SK-N-SH (cell line): ENCODE data around the gene GRB10. TPM values are rescaled to one million over a fixed set of nuclear protein-coding genes. Genes with fewer than 3 reads are reported as not detected.

Experiments used
- CTCF ChIA-PET: fragments of 300-600, 350-600 bp; formaldehyde crosslinking; extraction: SDS; loops from one replicate; lab custom pipeline; 2021; lab: Yijun Ruan, JAX
- POLR2A ChIA-PET: fragments of 350-600 bp; sonication (Branson Sonifier 250); formaldehyde crosslinking; extraction: SDS; loops from one replicate; lab custom pipeline; 2020; ENCODE audit warnings: antibody characterized with exemption, inconsistent platforms; lab: Yijun Ruan, JAX
- DNase-seq: peaks from one replicate; pipeline ENCODE4 v3.0.0; 2012
- H2AFZ ChIP-seq: fragments of 200-600 bp; sonication (generic); 2 replicates; pipeline ENCODE4 v1.8.1; 2016; ENCODE audit warnings: antibody characterized with exemption, mild to moderate bottlenecking, low read depth
- H3F3A ChIP-seq: fragments of 200-600 bp; sonication (generic); replicated peaks from 2 replicates; pipeline ENCODE3; 2016; ENCODE audit warnings: antibody characterized with exemption, mild to moderate bottlenecking; ENCODE audit not compliant: insufficient read depth
- H3K27ac ChIP-seq, 2 experiments: fragments of 200-500 bp in 1 of 2; fragments of 200-600 bp in 1 of 2; sonication (Bioruptor generic) in 1 of 2; sonication (generic), shearing (Covaris generic) in 1 of 2; 2 replicates each; pipeline versions ENCODE4 v1.5.1 to v1.6.1; 2014 to 2016; ENCODE audit warnings: low read depth in 2 of 2, inconsistent platforms in 1 of 2, low read length in 1 of 2, mild to moderate bottlenecking in 1 of 2, mixed read lengths in 1 of 2
- H3K27me3 ChIP-seq: fragments of 200-600 bp; sonication (generic), shearing (Covaris generic); 2 replicates; pipeline ENCODE4 v1.6.1; 2016; ENCODE audit warnings: mixed run types; ENCODE audit not compliant: insufficient read depth
- H3K36me3 ChIP-seq, 2 experiments: fragments of 200-500 bp in 1 of 2; fragments of 200-600 bp in 1 of 2; sonication (Bioruptor generic) in 1 of 2; sonication (generic) in 1 of 2; replicated peaks in 1 of 2; 2 replicates each; pipeline versions ENCODE3 to v1.5.1; 2014 to 2016; ENCODE audit warnings: low read length in 1 of 2, mild to moderate bottlenecking in 1 of 2; ENCODE audit not compliant: insufficient read depth in 2 of 2, control insufficient read depth in 1 of 2
- H3K4me1 ChIP-seq, 2 experiments: fragments of 200-500 bp in 1 of 2; fragments of 200-600 bp in 1 of 2; sonication (Bioruptor generic) in 1 of 2; sonication (generic), shearing (Covaris generic) in 1 of 2; 2 replicates each; pipeline versions ENCODE4 v1.5.1 to v1.6.1; 2014 to 2016; ENCODE audit warnings: low read depth in 1 of 2, low read length in 1 of 2, mixed run types in 1 of 2; ENCODE audit not compliant: insufficient read depth in 2 of 2, control insufficient read depth in 1 of 2
- H3K4me2 ChIP-seq: fragments of 200-600 bp; sonication (generic), shearing (Covaris generic); 2 replicates; pipeline ENCODE4 v1.6.1; 2017; ENCODE audit warnings: mixed run types
- H3K4me3 ChIP-seq, 2 experiments: fragments of 200-500 bp in 1 of 2; fragments of 200-600 bp in 1 of 2; sonication (Bioruptor generic) in 1 of 2; sonication (generic), shearing (Covaris generic) in 1 of 2; 2 replicates each; pipeline versions ENCODE4 v1.5.1 to v1.8.1; 2014 to 2016; ENCODE audit warnings: low read depth in 2 of 2, inconsistent platforms in 1 of 2, low read length in 1 of 2, mild to moderate bottlenecking in 1 of 2, mixed read lengths in 1 of 2, moderate library complexity in 1 of 2
- H3K79me2 ChIP-seq: fragments of 200-600 bp; sonication (generic); 2 replicates; pipeline ENCODE4 v1.8.1; 2017; ENCODE audit warnings: mild to moderate bottlenecking; ENCODE audit not compliant: insufficient read depth
- H3K9ac ChIP-seq: fragments of 200-600 bp; sonication (generic); 2 replicates; pipeline ENCODE4 v1.6.1; 2017; ENCODE audit warnings: mixed run types
- H3K9me2 ChIP-seq: fragments of 200-600 bp; sonication (generic); 2 replicates; pipeline ENCODE4 v1.6.1; 2017; ENCODE audit warnings: mixed run types
- H3K9me3 ChIP-seq: fragments of 200-600 bp; sonication (generic); 2 replicates; pipeline ENCODE4 v1.6.1; 2017; ENCODE audit warnings: mixed run types, mild to moderate bottlenecking, moderate library complexity
- H4K20me1 ChIP-seq: fragments of 200-600 bp; sonication (generic); 2 replicates; pipeline ENCODE4 v1.6.1; 2017; ENCODE audit warnings: mild to moderate bottlenecking, mixed run types; ENCODE audit not compliant: insufficient read depth
- FOSL2 ChIP-seq: IDR thresholded peaks from 2 replicates; pipeline ENCODE4 v1.4.0; 2012; ENCODE audit warnings: low read depth, mild to moderate bottlenecking, moderate library complexity, borderline replicate concordance
- GABPA ChIP-seq: IDR thresholded peaks from 2 replicates; pipeline ENCODE4 v1.4.0; 2012; ENCODE audit warnings: low read depth, mild to moderate bottlenecking
- MXI1 ChIP-seq: IDR thresholded peaks from 2 replicates; pipeline ENCODE4 v1.6.1; 2012; ENCODE audit warnings: mild to moderate bottlenecking, low read depth, low read length, improper control_type of control experiment
- POLR2AphosphoS5 ChIP-seq: IDR thresholded peaks from 2 replicates; pipeline ENCODE4 v1.6.1; 2012; ENCODE audit warnings: low read depth, low read length
- RCOR1 ChIP-seq: fragments of 150-350 bp; IDR thresholded peaks from 2 replicates; pipeline ENCODE4 v1.6.1; 2017; ENCODE audit warnings: antibody characterized with exemption, low read length
- TCF12 ChIP-seq: IDR thresholded peaks from 2 replicates; pipeline ENCODE4 v1.4.0; 2012
- WGBS: methylation state at CpG from one replicate; pipeline ENCODE4 v1.1.6; 2017; ENCODE audit warnings: low lambda C conversion rate; 5-methylcytosine and 5-hydroxymethylcytosine counted together
- polyA plus RNA-seq, 3 experiments: library from polyadenylated mRNA; depleted of rRNA; stranded (reverse); fragments of >200 nt; gene quantifications; 2 replicates each; pipeline ENCODE4 v1.2.3, GENCODE V29; 2012
- TF ChIP-seq, protein P1 (sequence below): IDR thresholded peaks from 2 replicates; pipeline ENCODE4 v1.6.1; 2012; ENCODE audit warnings: mild to moderate bottlenecking, low read depth, low read length, moderate library complexity
- TF ChIP-seq, protein P2 (sequence below): IDR thresholded peaks from 2 replicates; pipeline ENCODE4; 2012
- TF ChIP-seq, protein P3 (sequence below): IDR thresholded peaks from 2 replicates; pipeline ENCODE4 v1.4.0; 2012; ENCODE audit warnings: low read depth, borderline replicate concordance

The GRB10 gene
- polyA plus RNA-seq, 1 of the 3 experiments (the other 2 are of a cell fraction), result 5.1 TPM

GRCh38 chr7:50793947-50794570 lies 11.4 kb upstream of the GRB10 start (continued):
- TF ChIP-seq, protein P1, sequence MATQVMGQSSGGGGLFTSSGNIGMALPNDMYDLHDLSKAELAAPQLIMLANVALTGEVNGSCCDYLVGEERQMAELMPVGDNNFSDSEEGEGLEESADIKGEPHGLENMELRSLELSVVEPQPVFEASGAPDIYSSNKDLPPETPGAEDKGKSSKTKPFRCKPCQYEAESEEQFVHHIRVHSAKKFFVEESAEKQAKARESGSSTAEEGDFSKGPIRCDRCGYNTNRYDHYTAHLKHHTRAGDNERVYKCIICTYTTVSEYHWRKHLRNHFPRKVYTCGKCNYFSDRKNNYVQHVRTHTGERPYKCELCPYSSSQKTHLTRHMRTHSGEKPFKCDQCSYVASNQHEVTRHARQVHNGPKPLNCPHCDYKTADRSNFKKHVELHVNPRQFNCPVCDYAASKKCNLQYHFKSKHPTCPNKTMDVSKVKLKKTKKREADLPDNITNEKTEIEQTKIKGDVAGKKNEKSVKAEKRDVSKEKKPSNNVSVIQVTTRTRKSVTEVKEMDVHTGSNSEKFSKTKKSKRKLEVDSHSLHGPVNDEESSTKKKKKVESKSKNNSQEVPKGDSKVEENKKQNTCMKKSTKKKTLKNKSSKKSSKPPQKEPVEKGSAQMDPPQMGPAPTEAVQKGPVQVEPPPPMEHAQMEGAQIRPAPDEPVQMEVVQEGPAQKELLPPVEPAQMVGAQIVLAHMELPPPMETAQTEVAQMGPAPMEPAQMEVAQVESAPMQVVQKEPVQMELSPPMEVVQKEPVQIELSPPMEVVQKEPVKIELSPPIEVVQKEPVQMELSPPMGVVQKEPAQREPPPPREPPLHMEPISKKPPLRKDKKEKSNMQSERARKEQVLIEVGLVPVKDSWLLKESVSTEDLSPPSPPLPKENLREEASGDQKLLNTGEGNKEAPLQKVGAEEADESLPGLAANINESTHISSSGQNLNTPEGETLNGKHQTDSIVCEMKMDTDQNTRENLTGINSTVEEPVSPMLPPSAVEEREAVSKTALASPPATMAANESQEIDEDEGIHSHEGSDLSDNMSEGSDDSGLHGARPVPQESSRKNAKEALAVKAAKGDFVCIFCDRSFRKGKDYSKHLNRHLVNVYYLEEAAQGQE, result no peak
- TF ChIP-seq GABPA (no peak), POLR2AphosphoS5 (no peak), MXI1 (no peak)

DNA sequence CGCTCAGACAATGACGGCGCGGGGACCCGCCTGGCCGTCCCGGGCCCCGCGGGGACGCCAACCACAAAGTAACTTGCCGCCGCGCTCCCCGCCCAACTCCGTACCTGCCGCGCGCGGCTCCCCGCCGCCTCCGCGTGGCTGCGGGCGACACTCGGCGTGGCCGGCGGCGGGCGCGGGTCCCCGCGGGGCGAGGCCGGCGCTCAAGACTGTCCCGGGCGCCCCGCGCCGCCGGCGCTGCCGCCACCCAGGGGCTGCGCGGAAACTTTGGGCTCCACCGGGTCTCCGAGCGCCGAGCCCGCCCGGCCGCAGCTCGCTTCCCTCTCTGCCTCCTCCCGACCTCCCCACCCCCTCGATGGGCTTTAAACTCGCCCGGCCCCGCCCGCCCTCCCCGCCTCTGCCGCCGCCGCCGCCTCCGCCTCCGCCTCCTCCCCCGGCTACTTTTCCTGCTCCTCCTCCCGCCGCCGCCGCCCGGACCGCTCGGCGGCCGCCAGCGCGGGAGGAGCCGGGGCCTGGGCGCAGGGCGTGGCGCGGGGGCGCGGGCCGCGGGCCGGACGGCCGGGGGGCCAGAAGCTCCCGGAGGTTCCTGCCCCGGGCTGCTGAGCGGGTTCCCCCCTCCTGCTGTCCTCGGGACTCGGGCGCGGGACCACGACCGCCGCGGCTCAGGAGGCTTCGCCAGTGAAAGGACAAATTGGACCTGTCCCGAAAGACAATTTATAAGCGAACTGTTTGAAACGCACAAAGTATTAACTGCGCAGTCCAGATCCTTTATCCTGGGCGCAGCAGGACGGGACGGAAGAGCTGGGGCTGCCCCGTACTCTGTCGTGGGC lies 10.6 kb upstream of the GRB10 start:
- Histone ChIP-seq H3F3A (peaks cover 13% of the 10 kb centered on the region), H3K9ac (peak overlapping the region; percentile 50; the same call in 1 of the 2 replicates), H2AFZ (peak overlapping the region; percentile 92), H3K36me3 (peaks cover 0 to 10% of the 10 kb centered on the region in 2 experiments), H3K4me3 (peak overlapping the region; percentile 53 to 60), H3K4me2 (peak overlapping the region; percentile 71; the same call in 1 of the 2 replicates), H3K9me2 (no peaks in the 10 kb centered on the region)
- CTCF ChIA-PET, result no interaction called here
- 3% methylated on average over 52 of the region's 113 CpGs for WGBS
- TF ChIP-seq, protein P2, sequence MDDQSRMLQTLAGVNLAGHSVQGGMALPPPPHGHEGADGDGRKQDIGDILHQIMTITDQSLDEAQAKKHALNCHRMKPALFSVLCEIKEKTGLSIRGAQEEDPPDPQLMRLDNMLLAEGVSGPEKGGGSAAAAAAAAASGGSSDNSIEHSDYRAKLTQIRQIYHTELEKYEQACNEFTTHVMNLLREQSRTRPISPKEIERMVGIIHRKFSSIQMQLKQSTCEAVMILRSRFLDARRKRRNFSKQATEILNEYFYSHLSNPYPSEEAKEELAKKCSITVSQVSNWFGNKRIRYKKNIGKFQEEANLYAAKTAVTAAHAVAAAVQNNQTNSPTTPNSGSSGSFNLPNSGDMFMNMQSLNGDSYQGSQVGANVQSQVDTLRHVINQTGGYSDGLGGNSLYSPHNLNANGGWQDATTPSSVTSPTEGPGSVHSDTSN, result no peak
- no peak for TF ChIP-seq RCOR1
- no peak for TF ChIP-seq FOSL2
- TF ChIP-seq, protein P3, sequence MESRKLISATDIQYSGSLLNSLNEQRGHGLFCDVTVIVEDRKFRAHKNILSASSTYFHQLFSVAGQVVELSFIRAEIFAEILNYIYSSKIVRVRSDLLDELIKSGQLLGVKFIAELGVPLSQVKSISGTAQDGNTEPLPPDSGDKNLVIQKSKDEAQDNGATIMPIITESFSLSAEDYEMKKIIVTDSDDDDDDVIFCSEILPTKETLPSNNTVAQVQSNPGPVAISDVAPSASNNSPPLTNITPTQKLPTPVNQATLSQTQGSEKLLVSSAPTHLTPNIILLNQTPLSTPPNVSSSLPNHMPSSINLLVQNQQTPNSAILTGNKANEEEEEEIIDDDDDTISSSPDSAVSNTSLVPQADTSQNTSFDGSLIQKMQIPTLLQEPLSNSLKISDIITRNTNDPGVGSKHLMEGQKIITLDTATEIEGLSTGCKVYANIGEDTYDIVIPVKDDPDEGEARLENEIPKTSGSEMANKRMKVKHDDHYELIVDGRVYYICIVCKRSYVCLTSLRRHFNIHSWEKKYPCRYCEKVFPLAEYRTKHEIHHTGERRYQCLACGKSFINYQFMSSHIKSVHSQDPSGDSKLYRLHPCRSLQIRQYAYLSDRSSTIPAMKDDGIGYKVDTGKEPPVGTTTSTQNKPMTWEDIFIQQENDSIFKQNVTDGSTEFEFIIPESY, result no peak
- no peak for TF ChIP-seq POLR2AphosphoS5
- no peak for TF ChIP-seq TCF12
- TF ChIP-seq, all 33 proteins: peak for 0
- peak; percentile 67 for DNase-seq
- Histone ChIP-seq H4K20me1 (peaks cover 36% of the 10 kb centered on the region), H3K79me2 (peaks cover 42% of the 10 kb centered on the region), H3K4me1 (peaks cover 0 to 7% of the 10 kb centered on the region in 2 experiments; a peak in 1 of 4 replicates), H3K27me3 (no peaks in the 10 kb centered on the region), H3K27ac (peak overlapping the region in 1 of 2 experiments; percentile 48; a peak in 1 of 4 replicates), H3K9me3 (0 out of 2 replicates have a peak, but pooled peaks cover 5% of the 10 kb centered on the region)
- POLR2A ChIA-PET, result no interaction called here
